Osteocyte (in vitro differentiated cells): ENCODE measurements around the gene PRKAR2B. TPM values are rescaled to one million over a fixed set of nuclear protein-coding genes. Genes with fewer than 3 reads are reported as not detected.

Experiments
- DNase-seq: peaks from one replicate; pipeline ENCODE4 v3.0.0; 2021; ENCODE audit warnings: mixed read lengths; ENCODE audit not compliant: unreplicated experiment; ENCODE audit errors: extremely low spot score
- H3K27ac Mint-ChIP-seq: one replicate; pipeline ENCODE4 v1.8.0; 2021; ENCODE audit warnings: mild to moderate bottlenecking, mixed read lengths; ENCODE audit not compliant: unreplicated experiment
- H3K27me3 Mint-ChIP-seq: one replicate; pipeline ENCODE4 v1.8.0; 2021; ENCODE audit warnings: mixed read lengths; ENCODE audit not compliant: unreplicated experiment
- H3K36me3 Mint-ChIP-seq: one replicate; pipeline ENCODE4 v1.8.0; 2021; ENCODE audit warnings: mixed read lengths; ENCODE audit not compliant: unreplicated experiment
- H3K4me1 Mint-ChIP-seq: one replicate; pipeline ENCODE4 v1.8.0; 2021; ENCODE audit warnings: mixed read lengths; ENCODE audit not compliant: unreplicated experiment
- H3K4me3 Mint-ChIP-seq: one replicate; pipeline ENCODE4 v1.8.0; 2021; ENCODE audit warnings: mild to moderate bottlenecking, moderate library complexity, mixed read lengths; ENCODE audit not compliant: unreplicated experiment
- H3K9me3 Mint-ChIP-seq: one replicate; pipeline ENCODE4 v1.8.0; 2021; ENCODE audit warnings: mixed read lengths; ENCODE audit not compliant: unreplicated experiment
- CTCF ChIP-seq: fragments of 200-600 bp; sonication (generic); IDR thresholded peaks from 2 replicates; pipeline ENCODE4 v1.5.0; 2021; ENCODE audit warnings: antibody characterized with exemption, mild to moderate bottlenecking, moderate library complexity
- total RNA-seq: library from RNA; stranded (reverse); gene quantifications from 2 replicates; pipeline ENCODE4 v1.2.1, GENCODE V29; 2021

PRKAR2B gene
- total RNA-seq, 1 donor from 2014 or later, result 3.3 TPM

GRCh38 chr7:107068156-107068555 is 23.7 kb downstream of the PRKAR2B start:
- Mint-ChIP-seq H3K36me3 (no peaks in the 10 kb centered on the region), H3K4me1 (peaks cover 25% of the 10 kb centered on the region), H3K4me3 (no peak overlapping the region), H3K27ac (no peak overlapping the region), H3K27me3 (peaks cover under 1% of the 10 kb centered on the region), H3K9me3 (no peaks in the 10 kb centered on the region)
- TF ChIP-seq CTCF, result no peak
- no peak for DNase-seq

GRCh38 chr7:107069457-107069856 is 25.0 kb downstream of the PRKAR2B start:
- Mint-ChIP-seq H3K4me1 (peaks cover 25% of the 10 kb centered on the region), H3K27ac (no peak overlapping the region), H3K4me3 (no peak overlapping the region), H3K36me3 (no peaks in the 10 kb centered on the region), H3K27me3 (peaks cover 2% of the 10 kb centered on the region), H3K9me3 (no peaks in the 10 kb centered on the region)
- no peak for DNase-seq
- TF ChIP-seq CTCF, result no peak

- peaks cover 24% of the 10 kb centered on the region for H3K4me1 Mint-ChIP-seq
- H3K4me3 Mint-ChIP-seq, result no peak overlapping the region
- H3K9me3 Mint-ChIP-seq, result no peaks in the 10 kb centered on the region
- no peak for DNase-seq
- no peaks in the 10 kb centered on the region for H3K36me3 Mint-ChIP-seq
- TF ChIP-seq CTCF, result no peak
- H3K27ac Mint-ChIP-seq, result no peak overlapping the region
- H3K27me3 Mint-ChIP-seq, result peaks cover 2% of the 10 kb centered on the region
Observed at GRCh38 chr7:107070710-107071109, 26.2 kb downstream of the PRKAR2B start.

- Mint-ChIP-seq H3K36me3 (no peaks in the 10 kb centered on the region), H3K27me3 (peaks cover 2% of the 10 kb centered on the region), H3K27ac (no peak overlapping the region), H3K4me1 (peaks cover 22% of the 10 kb centered on the region), H3K9me3 (no peaks in the 10 kb centered on the region), H3K4me3 (no peak overlapping the region)
- no peak for TF ChIP-seq CTCF
- DNase-seq, result no peak
Observed at GRCh38 chr7:107071129-107071528, 26.6 kb downstream of the PRKAR2B start.

- peaks cover 22% of the 10 kb centered on the region for H3K4me1 Mint-ChIP-seq
- H3K27ac Mint-ChIP-seq, result no peak overlapping the region
- H3K9me3 Mint-ChIP-seq, result no peaks in the 10 kb centered on the region
- TF ChIP-seq CTCF, result no peak
- peaks cover 2% of the 10 kb centered on the region for H3K27me3 Mint-ChIP-seq
- no peak overlapping the region for H3K4me3 Mint-ChIP-seq
- H3K36me3 Mint-ChIP-seq, result no peaks in the 10 kb centered on the region
- no peak for DNase-seq
Observed at GRCh38 chr7:107072133-107072532, 27.6 kb downstream of the PRKAR2B start.
